NCI-H2029 (cell line): ENCODE results near the gene RALGDS.
"Not testable (repeated sequence)": the region's sequence is repeated elsewhere in the genome, so short reads cannot be mapped to it uniquely, and the experiment has no call there.

Experiments
- DNase-seq: peaks from one replicate; lab custom pipeline; 2025; lab: John Stamatoyannopoulos, UW

Gene RALGDS

DNA sequence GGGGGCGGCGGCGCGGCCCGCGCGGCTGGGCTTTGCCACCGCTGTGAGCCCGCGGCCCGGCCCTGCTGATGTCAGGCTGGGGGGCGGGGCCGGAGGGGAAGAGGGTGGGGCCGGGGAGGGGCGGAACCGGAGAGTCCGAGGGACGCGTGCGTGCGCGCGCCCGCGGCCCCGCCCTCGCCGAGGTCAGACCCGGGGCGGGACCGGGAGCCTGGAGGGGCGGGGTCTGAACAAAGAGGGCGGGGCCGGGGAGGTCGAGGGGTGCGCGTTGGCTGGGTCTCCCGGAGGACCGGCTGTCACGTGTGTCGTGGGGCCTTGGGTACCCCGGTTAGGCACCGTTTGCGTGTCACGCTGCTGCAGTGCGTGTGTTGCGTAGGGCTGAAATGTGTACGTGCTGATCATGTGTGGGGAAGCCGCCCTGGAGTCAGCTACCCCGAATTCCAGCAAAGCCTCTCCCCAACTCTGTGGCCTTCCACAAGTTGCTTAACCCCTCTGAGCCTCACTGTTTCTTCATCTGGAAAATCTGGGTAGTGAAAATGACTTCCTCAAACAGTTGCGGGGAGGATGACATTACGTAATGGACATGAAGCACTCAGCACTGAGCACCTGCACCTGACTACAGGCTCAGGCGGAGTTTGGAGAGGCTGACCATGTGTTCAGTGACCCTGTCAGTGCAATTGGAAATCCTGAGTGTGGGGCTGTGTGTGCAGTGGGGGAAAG is at the start of gene RALGDS:
Gene RALGDS, minus strand, starts transcription at position 43 of the 717 bp plus-strand sequence. CDS start 86 bp downstream, outside the sequence.
- peak; percentile 89 for DNase-seq

DNA sequence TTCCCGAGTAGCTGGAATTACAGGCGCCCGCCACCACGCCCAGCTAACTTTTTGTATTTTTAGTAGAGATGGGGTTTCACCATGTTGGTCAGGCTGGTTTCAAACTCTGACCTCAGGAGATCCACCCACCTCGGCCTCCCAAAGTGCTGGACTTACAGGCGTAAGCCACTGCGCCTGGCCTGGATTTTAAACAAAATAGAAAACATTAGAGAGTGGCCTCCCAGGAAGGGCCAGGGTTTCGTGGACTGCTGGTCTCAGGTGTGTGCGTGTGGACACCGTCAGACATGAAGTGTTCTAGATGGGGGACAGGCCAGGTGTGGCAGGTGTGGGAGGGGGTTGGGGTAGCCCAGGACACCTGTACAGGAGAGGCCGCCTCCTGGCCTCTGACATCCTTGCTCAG is 49.7 kb upstream of the RALGDS start:
- DNase-seq = no peak

DNA sequence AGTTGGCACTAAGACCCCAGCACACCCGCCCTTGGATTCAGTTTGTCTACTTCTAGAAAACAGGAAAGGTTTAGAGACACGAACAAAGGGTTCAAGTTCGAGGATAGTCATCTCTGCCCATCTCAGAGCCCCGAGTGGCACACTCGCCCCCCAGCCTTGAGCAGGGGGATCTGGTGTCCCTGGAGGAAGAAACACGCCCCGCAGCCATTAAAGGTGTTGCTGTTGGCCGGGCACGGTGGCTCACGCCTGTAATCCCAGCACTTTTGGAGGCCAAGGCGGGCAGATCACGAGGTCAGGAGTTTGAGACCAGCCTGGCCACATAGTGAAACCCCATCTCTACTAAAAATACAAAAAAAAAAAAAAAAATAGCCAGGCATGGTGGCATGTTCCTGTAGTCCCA is 48.6 kb upstream of the RALGDS start:
- DNase-seq = not testable (repeated sequence)

DNA sequence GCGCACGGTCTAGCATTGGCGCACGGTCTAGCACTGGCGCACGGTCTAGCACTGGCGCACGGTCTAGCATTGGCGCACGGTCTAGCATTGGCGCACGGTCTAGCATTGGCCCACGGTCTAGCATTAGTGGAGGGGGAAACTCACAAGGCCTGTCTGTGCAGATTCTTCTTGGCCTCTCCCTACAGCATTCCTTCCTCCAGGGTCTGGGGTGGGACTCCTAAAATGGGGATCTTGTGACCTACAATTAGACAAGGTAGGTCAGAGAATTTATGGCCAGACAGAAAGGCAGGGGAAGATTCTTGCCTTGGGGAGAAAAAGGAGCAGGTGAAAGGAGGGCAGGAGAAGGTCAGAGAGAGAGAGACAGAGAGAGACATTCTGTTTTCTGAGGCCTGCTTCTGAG is 48.1 kb upstream of the RALGDS start:
- no peak for DNase-seq

DNA sequence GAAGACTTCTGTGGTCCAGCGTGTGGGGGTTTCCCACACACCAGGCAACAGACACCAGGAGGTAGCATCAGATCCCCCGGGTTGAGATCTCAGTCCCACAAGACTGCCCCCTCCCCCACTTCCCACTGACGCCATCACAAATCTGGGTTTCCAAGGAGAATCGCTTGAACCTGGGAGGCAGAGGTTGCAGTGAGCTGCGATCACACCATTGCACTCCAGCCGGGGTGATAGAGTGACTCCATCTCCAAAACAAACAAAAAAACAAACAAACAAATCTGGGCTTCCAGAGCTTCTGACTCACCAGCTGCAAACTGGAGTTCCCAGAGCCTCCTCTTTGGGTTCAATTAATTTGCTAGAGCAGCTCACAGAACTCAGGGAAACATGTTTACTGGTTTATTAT is 47.4 kb upstream of the RALGDS start:
- no peak for DNase-seq

DNA sequence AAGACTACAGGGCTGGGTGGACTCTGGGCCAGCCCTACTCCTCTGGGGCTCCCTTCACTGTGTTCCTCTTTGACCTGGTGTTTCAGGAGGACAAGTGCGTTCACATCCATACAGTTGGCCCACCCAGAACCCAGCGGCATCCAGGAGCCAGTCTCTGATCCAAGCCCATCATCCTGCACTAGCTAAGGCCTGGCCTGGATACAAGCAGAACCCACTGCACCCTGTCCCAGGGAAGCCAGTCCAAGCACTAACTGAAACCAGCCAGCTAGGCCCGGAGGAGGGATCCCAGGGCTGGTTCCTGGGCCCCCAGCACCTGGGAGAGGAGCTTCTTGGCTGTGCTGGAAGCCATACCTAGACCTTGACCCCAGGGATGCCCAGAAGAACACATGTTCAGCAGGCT is 46.7 kb upstream of the RALGDS start:
- no peak for DNase-seq

DNA sequence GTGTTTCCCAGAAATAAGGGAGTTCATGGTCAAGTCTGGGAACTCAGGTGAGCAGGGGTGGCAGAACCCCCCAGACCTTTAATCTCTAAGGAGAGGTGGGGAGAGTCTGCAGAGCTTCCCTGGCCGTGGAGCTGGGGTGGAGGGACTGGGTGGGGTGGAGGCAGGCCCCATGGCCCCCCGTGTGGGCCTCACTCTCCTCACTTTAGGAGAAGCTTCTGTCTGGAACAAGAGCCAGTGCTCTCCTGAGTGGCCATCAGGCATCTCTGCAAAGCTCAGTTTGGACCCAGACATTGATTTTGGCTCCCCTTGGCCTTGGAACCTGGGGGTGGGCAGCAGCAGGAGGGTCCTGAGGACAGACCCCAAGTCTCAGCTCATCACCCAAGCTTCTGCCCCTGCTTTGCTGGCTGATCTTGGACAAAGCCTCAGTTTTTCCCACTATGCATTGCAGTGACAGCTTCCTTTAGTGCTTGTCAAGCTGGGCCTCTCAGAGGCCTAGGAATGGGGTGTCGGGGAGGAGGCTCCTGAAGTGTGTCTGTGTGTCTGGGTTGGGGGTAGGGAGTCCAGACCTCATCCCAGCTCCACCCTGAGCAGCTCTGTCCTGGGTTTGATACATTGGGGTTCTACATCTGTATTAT is 46.2 kb upstream of the RALGDS start:
- DNase-seq = no peak

DNA sequence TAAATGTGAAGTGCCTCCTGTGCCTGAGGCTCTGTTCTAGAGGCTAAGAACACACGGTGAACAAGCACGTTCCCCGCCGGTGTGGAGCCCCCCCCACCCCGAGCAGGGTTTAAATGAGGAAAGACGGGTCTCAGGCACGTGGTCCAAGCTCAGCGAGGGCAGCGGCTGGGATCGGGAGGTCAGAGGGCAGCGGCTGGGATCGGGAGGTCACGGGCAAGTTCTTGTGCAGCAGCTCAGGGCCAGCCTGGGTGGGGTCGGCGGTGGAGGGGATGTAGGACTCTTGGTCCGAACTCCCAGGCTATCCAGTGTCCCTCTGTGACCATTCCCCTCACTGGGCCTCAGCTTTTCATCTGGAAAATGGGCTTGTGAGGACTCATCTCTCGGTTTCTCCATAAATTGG is 45.4 kb upstream of the RALGDS start:
- no peak for DNase-seq

DNA sequence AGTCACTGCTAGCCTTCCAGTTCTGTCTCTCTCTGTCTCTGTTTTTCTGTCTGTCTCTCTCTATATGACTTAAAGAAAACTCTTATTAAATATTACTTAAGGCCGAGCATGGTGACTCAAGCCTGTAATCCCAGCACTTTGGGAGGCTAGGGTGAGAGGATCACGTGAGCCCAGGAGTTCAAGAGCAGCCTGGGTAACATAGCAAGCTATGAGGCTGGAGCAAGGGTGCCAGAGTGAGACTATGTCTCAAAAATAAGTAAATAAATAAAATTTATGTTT is 44.4 kb upstream of the RALGDS start:
- DNase-seq = no peak

DNA sequence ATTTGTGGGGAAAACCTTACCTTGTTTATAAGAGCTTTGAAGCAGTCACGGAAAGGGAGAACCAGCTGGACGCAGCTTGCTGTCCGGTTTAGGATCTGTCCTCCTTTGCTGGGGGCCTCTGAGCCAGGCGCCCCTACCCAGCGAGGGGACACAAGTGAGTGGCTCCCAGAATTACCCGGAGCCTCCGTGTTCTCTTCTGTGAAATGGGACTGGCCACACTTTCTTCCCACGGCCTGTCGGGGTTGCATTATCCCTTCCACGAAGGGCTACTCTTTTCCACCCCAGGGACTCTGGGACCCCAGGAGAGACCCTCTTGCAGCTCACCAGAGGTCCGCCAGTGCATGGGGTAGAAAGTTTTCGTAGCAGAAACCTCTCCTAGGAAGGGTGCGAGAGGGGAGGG is 43.2 kb upstream of the RALGDS start:
- DNase-seq = no peak

DNA sequence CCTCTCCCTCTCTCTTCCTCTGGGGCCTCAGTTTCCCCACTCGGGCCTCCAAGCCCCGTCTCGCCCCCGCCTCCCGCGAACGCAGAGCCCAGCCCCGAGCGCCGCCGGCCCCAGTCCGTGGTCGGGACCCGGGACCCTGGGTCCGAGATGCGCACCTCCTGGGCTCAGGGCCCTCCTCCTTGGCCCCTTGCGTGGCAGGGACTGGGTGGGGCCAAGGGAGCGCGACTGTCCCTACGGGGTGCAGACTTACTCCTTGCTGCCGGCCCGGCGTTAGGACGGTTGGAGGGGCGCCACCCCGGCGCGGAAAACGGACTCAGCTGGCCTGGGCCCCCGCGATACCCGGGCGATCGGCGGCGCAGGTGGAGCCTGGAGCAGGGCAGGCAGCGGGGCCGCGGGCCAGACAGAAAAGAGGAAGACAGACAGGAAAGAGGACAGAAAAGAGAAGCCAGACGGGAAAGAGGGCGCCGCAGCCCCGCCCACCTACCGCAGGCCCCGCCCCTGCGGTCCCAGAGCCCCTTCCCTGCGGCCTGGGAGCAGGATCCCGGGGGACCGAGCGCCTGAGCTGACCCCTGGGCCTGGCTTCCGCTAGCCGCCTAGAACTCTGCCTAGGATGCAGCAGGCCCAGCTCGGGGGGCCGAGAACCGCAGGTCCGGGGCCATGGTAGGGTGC is 42.6 kb upstream of the RALGDS start, which contains the start of gene GBGT1:
Gene GBGT1, minus strand, starts transcription at position 411 of the 669 bp plus-strand sequence. CDS start 1,502 bp downstream, outside the sequence.
- no peak for DNase-seq

DNA sequence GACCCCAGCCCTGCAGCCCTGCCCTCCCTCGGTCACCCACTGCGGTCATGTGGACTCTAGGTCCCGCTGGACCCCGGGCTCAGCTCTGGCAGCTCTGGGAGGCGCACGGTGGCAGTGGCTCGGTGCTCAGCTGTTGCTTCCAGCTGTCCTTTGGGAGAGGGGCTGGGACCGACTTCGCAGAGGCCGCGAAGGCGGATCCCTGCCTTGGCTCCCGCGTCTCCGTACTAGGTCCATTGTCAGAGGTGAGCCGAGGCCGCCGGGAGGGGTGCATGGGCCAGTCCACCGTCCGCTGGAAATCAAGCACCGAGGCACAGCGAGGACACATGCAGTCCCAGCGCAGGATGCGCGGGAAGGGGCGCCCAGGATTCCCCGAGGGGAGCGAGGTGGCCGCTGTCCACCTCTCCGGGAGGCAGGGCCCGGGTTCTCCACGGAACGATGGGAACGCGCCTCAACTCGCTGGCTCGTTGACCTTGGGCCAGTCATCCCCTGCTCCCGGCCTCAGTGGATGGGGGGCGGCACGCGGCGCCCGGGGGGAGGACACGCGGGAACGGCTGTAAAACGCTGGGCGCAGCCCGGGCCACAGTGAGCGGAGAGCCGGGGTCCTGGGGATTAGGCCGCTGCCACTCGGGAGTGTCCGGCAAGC is 41.9 kb upstream of the RALGDS start:
- DNase-seq = no peak

DNA sequence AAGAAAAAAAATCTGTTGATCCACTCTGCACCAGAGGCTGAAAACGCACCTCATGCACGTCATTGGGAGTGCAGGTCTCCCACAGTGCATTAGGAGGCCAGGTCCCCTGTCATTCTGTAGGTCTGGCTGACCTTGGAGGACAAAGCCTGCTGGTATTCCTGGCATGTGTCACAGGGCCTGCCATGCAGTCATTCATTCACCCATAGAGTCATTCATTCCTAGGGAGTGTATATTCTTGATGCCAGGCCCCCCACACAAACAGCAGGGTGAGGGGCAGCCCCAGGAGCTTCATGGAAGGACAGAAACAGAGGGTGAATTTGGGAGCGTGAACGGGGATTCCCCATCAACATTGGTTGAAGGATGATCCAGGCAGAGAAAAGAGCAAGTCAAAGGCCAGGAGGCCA is 40.5 kb upstream of the RALGDS start:
- no peak for DNase-seq

DNA sequence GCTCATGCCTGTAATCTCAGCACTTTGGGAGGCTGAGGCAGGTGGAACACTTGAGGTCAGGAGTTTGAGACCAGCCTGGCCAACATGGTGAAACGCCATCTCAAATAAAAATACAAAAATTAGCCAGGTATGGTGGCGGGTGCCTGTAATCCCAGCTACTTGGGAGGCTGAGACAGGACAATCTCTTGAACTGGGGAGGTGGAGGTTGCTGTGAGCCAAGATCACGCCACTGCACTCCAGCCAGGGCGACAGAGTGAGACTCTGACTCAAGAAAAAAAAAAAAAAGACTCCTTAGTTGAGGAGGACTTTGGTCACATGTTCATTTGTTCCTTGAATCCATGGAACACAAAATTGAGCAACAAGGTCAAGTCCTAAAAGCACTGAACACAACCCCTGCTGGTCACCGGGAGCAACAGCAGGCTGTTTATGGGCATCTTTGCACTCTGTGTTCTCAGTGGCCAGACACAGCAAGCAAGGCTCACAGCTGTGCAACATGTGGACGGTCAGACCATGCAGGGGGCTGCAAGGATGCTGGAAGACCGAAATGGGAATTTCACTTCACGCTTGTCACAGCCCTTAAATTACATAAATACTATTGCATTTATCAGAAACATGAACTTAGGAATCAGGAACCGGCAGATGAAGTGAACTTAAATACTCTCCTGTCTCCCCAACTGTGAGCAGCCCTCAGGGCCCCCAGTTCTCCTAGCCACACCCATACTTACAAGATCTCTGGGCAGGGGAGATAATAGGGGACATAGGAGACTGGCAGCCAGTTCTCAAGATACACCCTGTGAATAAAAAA is 39.9 kb upstream of the RALGDS start:
- peak; percentile 28 for DNase-seq

DNA sequence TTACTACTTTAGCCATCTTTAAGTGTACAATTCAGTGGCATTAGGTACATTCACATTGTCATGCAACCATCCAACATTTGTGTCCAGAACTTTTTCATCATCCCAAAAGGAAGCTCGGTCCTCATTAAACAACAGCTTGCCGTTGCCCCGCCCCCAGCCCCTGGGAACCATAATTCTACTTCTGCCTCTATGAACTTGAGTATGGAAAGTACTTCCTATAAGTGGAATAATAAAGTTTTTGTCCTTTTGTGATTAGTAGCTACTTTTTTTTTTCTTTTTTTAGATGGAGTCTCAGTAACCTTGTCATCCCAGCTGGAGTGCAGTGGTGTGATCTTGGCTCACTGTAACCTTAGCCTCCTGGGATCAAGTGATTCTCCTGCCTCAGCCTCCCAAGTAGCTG is 37.7 kb upstream of the RALGDS start:
- no peak for DNase-seq

DNA sequence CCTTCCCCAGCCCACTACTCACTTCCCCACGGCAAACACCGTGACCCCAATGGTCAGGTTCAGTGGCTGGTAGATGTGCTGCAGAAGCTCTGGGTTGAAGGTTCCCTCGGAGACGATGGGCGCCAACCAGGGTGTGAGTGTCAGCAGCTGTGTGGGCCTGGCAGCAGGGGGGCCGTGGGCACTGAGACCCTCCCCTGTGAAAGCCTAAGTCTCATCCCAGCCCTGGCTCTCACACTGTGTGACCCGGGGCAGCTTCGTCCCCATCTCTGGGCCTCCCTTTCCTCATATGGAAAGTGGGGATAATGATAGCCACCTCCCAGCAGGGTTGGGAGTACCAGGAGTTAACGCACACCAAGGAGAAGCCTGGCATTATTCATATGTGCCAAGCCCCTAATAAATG is 34.1 kb upstream of the RALGDS start:
- DNase-seq = no peak

DNA sequence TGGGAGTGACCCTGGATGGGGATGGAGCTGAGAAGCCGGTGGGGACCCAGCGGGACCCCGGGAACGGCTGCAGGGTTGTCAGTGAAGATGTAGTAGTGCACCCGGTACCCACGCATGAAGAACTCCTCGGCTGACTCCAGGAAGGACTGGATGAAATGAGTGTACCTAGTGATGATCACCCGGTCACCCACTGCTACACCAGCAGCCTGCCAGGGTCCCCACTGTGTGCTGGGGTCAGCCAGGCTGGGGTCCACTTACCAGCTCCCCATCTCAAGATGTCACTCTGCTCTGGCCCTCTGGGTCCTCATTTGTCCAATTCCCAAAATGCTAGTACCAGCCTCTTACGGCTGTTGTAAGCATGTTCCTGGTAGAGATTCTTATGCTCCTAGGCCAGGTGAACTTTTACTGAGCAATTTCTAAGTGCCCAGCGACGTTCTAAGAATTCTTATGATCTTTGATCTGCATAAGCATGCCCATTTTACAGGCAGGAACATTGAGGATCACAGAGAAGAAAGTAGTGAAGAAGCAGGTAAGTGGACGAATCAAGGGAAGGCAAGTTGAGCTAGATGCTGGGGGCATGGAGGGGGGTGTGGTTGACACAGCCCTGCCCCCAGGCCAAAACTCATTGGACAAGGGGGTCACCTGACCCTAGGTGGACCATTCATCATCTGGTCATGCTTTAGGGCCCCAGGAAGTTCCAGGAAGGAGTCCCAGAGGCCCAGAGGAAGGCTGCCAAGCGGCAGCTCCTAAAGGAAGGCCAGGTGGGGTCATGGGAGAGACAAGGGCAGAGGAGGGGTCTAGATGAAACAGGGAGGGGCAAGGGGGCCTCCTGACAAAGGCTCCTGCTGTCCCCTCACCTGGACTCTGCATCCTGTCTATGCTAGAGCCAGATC is 33.3 kb upstream of the RALGDS start:
- no peak for DNase-seq

DNA sequence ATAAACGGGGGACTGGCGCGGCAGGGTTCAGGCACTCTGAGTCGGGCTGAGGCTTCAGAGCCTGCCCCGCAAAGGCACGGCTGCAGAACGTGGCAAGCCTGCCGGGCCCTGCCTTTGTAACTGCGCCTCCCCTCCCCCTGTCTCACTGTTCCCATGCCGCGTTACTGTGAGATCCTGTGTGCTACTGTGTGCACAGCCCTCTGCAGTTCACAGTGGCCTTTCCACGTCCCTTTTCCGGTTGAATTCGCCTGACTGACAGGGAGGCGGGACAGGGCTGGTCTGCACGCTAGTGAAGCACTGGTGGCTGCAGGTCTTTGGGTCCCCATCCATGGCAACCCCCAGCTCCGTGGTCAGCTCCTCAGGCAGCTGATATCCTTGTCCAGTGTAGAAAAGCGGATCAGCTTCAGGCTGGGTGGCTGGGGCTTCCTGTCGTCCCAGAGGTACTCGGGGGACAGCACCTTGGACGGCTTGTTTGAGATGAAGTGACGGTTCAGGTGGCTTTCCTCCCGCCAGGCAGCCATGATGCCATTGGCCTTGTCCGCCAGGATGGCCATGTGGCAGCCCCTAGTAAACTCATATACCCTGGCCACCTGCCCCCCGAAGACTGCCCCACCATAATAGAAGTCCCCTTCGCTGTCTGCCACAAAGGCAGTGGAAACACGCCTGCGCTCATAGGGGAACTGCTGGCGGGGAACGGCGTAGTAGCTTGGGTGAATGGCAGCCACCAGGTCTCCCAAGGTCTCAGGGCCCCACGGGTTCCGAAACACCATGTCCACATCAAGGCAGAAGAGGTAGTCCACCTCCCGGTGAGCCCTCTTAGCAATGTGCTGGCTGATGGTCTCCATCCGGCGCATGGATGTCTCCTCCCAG is 32.4 kb upstream of the RALGDS start:
- DNase-seq = no peak

DNA sequence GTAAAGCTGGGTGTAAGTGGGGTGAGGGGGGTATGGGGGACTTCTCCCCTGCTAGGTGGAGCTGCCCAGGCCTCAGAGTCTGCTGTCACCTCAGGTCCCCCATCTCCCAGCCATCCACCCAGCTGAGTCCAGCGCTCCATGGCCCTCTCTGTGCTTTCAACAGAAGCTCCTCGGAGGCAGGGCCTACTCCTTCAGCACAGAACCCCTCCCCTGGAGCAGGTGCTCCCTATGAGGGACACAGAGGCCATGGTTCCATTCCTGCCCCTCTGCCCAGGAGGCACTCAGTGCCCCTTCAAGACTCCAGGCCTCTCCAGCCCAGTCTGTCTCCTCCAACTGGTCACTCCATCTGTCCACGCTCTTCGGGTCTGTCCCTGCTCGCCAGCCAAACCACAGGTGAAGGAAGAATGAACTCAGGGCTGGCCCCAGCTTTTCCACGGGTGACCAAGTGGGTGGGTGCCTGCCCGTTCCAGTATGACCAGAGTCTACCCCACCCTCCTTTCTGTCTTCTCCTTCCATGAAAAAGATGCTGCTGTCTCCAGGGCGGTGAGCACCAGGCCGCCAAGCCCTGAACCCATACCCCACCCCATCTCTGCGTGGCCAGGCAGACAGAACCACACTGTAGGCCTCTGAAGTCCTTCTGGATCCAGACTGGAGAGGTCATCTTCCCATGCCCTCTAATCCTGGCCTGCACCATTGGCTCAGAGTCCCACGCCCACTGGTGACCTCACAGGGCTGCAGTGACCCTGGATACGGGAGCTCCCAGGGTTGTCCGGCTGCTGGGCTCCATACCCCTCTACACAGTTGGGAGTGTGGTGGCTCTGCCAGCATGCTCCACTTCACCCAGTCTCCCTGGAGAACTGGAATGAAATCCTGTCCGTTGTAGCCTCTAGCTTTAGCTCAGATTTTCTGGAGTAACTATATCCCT is 30.8 kb upstream of the RALGDS start:
- DNase-seq = no peak
